Prostate gland (tissue), 2 donors: ENCODE measurements around the gene TRA2B. TPM values are rescaled to one million over a fixed set of nuclear protein-coding genes. Genes with fewer than 3 reads are reported as not detected.

Experiments used
- DNase-seq: peaks from one replicate; pipeline ENCODE4 v3.0.0-alpha.2; 2019; ENCODE audit warnings: low spot score
- H3K27ac ChIP-seq, 2 donors: fragments of 200-600 bp; sonication (generic); 2 replicates each; pipeline ENCODE4 v1.5.1; 2017 to 2019
- H3K27me3 ChIP-seq: fragments of 200-600 bp; sonication (generic); replicated peaks from 2 replicates; pipeline ENCODE4 v1.5.1; 2019; ENCODE audit not compliant: insufficient read depth
- H3K36me3 ChIP-seq, 2 donors: fragments of 200-600 bp; sonication (generic); 1 replicate in 1 of 2; 2 replicates in 1 of 2; pipeline versions ENCODE4 v1.5.1 to v1.8.1; 2017 to 2019
- H3K4me1 ChIP-seq: fragments of 200-600 bp; sonication (generic); replicated peaks from 2 replicates; pipeline ENCODE4 v1.5.1; 2019
- H3K4me3 ChIP-seq, 2 donors: fragments of 200-600 bp; sonication (generic); 2 replicates each; pipeline ENCODE4 v1.5.1; 2017 to 2019
- H3K9me3 ChIP-seq: fragments of 200-600 bp; sonication (generic); 2 replicates; pipeline ENCODE4 v1.5.1; 2017
- POLR2A ChIP-seq: fragments of 450-650 bp; IDR thresholded peaks from one replicate; pipeline ENCODE4 v1.6.1; 2016; ENCODE audit warnings: antibody characterized with exemption, mild to moderate bottlenecking
- POLR2AphosphoS5 ChIP-seq: sonication (generic); formaldehyde crosslinking; IDR thresholded peaks from one replicate; pipeline ENCODE4 v1.6.1; 2017; ENCODE audit warnings: antibody characterized with exemption
- WGBS: methylation state at CpG from one replicate; pipeline ENCODE4 v1.1.5; 2018; 5-methylcytosine and 5-hydroxymethylcytosine counted together
- intact Hi-C: fragments of 100-400 bp; cut with DNase I; formaldehyde crosslinking; loops from one replicate; pipeline ENCODE4 v1.14.2; 2022
- total RNA-seq, 2 donors: library from RNA; depleted of rRNA; stranded (reverse); fragments of >200 nt; gene quantifications; one replicate each; pipeline ENCODE4 v1.1.0, GENCODE V29; 2016
- TF ChIP-seq, protein P1 (sequence below), 4 experiments: fragments of 200-600 bp in 2 of 4; fragments of 450-650 bp in 2 of 4; sonication (generic) in 2 of 4; IDR thresholded peaks; 1 replicate in 3 of 4; 2 replicates in 1 of 4; pipeline ENCODE4 v1.5.1; 2016 to 2019; ENCODE audit warnings: antibody characterized with exemption in 4 of 4, mild to moderate bottlenecking in 2 of 4, moderate library complexity in 2 of 4

The TRA2B gene
- total RNA-seq, 2 donors from 2014 or later = 132 to 137 TPM

DNA sequence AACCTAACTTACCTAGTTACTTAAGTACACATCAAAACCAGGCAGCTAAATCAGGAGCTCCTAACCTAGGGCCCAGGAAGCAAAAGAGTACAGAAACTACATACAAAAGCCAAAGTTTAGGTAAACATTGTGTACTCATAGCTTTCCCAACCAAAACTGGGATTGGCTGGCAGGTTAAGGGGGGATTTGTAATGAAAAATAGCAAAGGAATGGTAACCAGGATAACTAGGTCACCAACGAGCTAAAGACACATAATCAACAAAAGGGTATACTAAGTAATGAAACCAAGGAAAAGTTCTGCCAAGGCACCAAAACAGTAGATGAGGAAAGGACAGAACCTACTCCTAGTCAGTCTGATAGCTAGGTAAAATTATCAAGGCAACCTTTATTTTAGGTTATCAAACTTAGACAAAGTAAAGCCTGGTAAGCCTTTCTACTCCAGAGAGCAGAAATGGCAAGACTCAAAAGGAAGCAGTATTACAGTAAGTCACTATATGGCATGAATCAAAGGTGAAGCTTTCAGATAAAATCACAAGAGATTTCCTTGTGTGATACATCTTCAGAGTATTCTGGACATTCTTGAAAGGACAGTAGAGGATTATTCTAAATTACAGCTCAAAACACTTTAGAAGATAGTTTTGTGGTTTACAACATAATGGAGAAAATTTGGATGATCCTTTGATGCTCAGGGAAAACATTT, 10.2 kb downstream of the TRA2B start:
- Histone ChIP-seq H3K27me3 (no peaks in the 10 kb centered on the region), H3K9me3 (no peaks in the 10 kb centered on the region), H3K36me3 (peaks cover 6 to 7% of the 10 kb centered on the region in 2 donors), H3K27ac (no peak overlapping the region), H3K4me1 (peaks cover 34% of the 10 kb centered on the region), H3K4me3 (no peak overlapping the region)
- intact Hi-C loops = no loop called here
- DNase-seq = no peak
- TF ChIP-seq, protein P1, sequence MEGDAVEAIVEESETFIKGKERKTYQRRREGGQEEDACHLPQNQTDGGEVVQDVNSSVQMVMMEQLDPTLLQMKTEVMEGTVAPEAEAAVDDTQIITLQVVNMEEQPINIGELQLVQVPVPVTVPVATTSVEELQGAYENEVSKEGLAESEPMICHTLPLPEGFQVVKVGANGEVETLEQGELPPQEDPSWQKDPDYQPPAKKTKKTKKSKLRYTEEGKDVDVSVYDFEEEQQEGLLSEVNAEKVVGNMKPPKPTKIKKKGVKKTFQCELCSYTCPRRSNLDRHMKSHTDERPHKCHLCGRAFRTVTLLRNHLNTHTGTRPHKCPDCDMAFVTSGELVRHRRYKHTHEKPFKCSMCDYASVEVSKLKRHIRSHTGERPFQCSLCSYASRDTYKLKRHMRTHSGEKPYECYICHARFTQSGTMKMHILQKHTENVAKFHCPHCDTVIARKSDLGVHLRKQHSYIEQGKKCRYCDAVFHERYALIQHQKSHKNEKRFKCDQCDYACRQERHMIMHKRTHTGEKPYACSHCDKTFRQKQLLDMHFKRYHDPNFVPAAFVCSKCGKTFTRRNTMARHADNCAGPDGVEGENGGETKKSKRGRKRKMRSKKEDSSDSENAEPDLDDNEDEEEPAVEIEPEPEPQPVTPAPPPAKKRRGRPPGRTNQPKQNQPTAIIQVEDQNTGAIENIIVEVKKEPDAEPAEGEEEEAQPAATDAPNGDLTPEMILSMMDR (IDR thresholded peaks at IDR 0.05) = no peak
- TF ChIP-seq POLR2A (no peak), POLR2AphosphoS5 (no peak)
- 7% methylated on average over 1 of the region's 1 CpG for WGBS

DNA sequence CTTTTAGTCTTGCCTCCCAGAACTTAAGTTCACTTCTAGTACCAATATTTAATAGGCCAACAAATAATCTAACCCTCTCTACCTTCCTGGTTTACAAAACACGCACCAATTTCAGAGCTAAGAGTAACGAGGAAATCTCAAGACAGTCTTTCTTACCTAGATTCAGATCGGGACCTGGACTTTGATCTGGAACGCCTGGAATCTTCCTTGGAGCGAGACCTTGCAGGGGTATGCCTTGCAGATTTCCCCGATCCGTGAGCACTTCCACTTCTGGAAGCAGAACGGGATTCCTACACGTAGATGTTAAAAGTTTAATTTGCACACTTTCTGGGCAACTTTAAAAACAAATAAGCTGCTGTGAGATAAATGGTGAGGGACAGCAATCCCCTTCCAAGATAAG, 11.4 kb downstream of the TRA2B start:
- Histone ChIP-seq H3K27me3 (no peaks in the 10 kb centered on the region), H3K27ac (no peak overlapping the region), H3K36me3 (peaks cover 7 to 12% of the 10 kb centered on the region in 2 donors), H3K4me3 (no peak overlapping the region), H3K4me1 (peaks cover 37% of the 10 kb centered on the region), H3K9me3 (no peaks in the 10 kb centered on the region)
- DNase-seq = no peak
- TF ChIP-seq POLR2A (no peak), POLR2AphosphoS5 (no peak)
- TF ChIP-seq, protein P1 (IDR thresholded peaks at IDR 0.05) = no peak
- intact Hi-C loops = no loop called here
- 38% methylated on average over 9 of the region's 9 CpGs for WGBS

DNA sequence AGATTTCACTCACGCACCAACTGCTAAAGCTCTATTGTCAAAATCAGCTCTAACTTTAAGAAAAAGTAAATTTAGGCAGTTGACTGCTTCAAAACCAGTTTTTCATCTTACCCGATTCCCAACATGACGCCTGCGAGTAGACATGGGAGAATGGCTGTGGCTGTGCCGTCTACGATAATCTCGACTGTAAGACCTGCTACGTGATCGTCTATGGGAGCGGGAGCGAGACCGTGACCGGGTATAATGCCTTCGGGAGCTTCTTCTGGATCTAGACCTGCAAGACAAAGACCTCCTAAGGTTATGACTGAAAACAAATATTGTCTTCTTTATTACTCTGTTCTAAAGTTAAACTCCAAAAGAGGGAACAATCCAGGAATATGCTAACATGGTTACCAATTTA, 12.5 kb downstream of the TRA2B start:
- Histone ChIP-seq H3K4me3 (no peak overlapping the region), H3K27ac (no peak overlapping the region), H3K36me3 (peaks cover 10 to 12% of the 10 kb centered on the region in 2 donors), H3K9me3 (no peaks in the 10 kb centered on the region), H3K4me1 (peaks cover 37% of the 10 kb centered on the region), H3K27me3 (no peaks in the 10 kb centered on the region)
- intact Hi-C loops = no loop called here
- WGBS = 60% methylated on average over 14 of the region's 14 CpGs
- TF ChIP-seq POLR2A (no peak), POLR2AphosphoS5 (no peak)
- TF ChIP-seq, protein P1 (IDR thresholded peaks at IDR 0.05) = no peak
- DNase-seq = no peak

DNA sequence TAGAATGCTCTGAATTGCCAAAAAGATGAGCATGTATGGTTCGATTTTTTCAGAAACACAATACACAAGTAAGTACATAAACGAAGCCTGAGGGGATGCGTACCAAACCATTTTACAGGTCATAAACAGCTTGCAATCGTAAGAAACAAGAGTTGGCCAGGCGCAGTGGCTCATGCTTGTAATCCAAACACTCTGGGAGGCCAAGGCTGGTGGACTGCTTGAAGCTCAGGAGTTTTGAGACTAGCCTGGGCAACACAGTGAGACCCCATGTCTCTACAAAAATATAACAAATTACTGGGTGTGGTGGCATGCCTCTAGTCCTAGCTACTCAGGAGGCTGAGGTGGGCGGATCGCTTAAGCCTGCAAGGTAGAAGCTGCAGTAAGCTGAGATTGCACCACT, 13.4 kb downstream of the TRA2B start:
- H3K36me3 ChIP-seq = peaks cover 12 to 13% of the 10 kb centered on the region in 2 donors

More for the DNA sequence above, 13.4 kb downstream of the TRA2B start:
- Histone ChIP-seq H3K27ac (no peak overlapping the region), H3K9me3 (no peaks in the 10 kb centered on the region), H3K4me3 (no peak overlapping the region), H3K4me1 (peaks cover 33% of the 10 kb centered on the region), H3K27me3 (no peaks in the 10 kb centered on the region)
- no peak for TF ChIP-seq POLR2A
- TF ChIP-seq, protein P1 (IDR thresholded peaks at IDR 0.05) = no peak
- TF ChIP-seq POLR2AphosphoS5 = no peak
- intact Hi-C loops = no loop called here
- no peak for DNase-seq
- 64% methylated on average over 7 of the region's 7 CpGs for WGBS
